H1 (cell line): ENCODE results near the gene SPINK14. TPM values are rescaled to one million over a fixed set of nuclear protein-coding genes. Genes with fewer than 3 reads are reported as not detected.

Experiments
- CTCF ChIA-PET: fragments of 300-600 bp; sonication (Branson Sonifier 250); formaldehyde crosslinking; loops from one replicate; lab custom pipeline; 2021; ENCODE audit not compliant: partially characterized antibody; lab: Charles Lee
- POLR2A ChIA-PET: fragments of 300-600 bp; sonication (Branson Sonifier 250); formaldehyde crosslinking; loops from one replicate; lab custom pipeline; 2021; ENCODE audit warnings: inconsistent platforms; ENCODE audit not compliant: partially characterized antibody; lab: Charles Lee
- DNase-seq, 2 experiments: peaks; one replicate each; pipeline versions ENCODE4 v3.0.0 to v3.0.0-alpha.2; 2010 to 2022; ENCODE audit warnings: low spot score in 2 of 2, low read depth in 1 of 2, mixed read lengths in 1 of 2
- FAIRE-seq: peaks from 2 replicates; lab custom pipeline; 2011; peaks lifted over from hg19 to GRCh38; lab: Jason Lieb, UNC
- H2AFZ ChIP-seq: 2 replicates; pipeline ENCODE4 v1.8.1; 2012; ENCODE audit warnings: low read length, inconsistent platforms
- H2AK5ac ChIP-seq: 2 replicates; pipeline ENCODE4 v1.6.1; 2013; ENCODE audit warnings: low read depth, low read length
- H2BK120ac ChIP-seq: replicated peaks from 2 replicates; pipeline ENCODE3; 2013; ENCODE audit warnings: low read depth, low read length, inconsistent platforms
- H2BK12ac ChIP-seq: 2 replicates; pipeline ENCODE4 v1.6.1; 2013; ENCODE audit warnings: low read depth, low read length
- H2BK15ac ChIP-seq: 2 replicates; pipeline ENCODE4 v1.6.1; 2013; ENCODE audit warnings: low read length
- H2BK20ac ChIP-seq: 2 replicates; pipeline ENCODE4 v1.6.1; 2013; ENCODE audit warnings: low read length
- H2BK5ac ChIP-seq: 2 replicates; pipeline ENCODE4 v1.6.1; 2013; ENCODE audit warnings: low read depth, low read length
- H3K14ac ChIP-seq: 2 replicates; pipeline ENCODE4 v1.6.1; 2013; ENCODE audit warnings: inconsistent platforms; ENCODE audit not compliant: insufficient read length
- H3K18ac ChIP-seq: 2 replicates; pipeline ENCODE4 v1.6.1; 2013; ENCODE audit warnings: low read length; ENCODE audit errors: extremely low read depth
- H3K23ac ChIP-seq: 2 replicates; pipeline ENCODE4 v1.6.1; 2013; ENCODE audit warnings: inconsistent platforms; ENCODE audit not compliant: insufficient read length
- H3K23me2 ChIP-seq: 2 replicates; pipeline ENCODE4 v1.6.1; 2013; ENCODE audit warnings: low read depth, low read length
- H3K27ac ChIP-seq: 2 replicates; pipeline ENCODE4 v1.6.1; 2011; ENCODE audit warnings: low read depth, low read length, inconsistent platforms
- H3K27me3 ChIP-seq, 4 experiments: replicated peaks in 1 of 4; 1 replicate in 1 of 4; 2 replicates in 3 of 4; pipeline versions ENCODE4 v1.6.1 to v1.8.1; 2011 to 2013; ENCODE audit warnings: low read length in 3 of 4, mild to moderate bottlenecking in 3 of 4, inconsistent platforms in 2 of 4, mixed read lengths in 2 of 4, moderate library complexity in 1 of 4; ENCODE audit not compliant: control insufficient read depth in 3 of 4, insufficient read depth in 3 of 4; ENCODE audit errors: extremely low read depth in 1 of 4
- H3K36me3 ChIP-seq, 4 experiments: 2 replicates each; pipeline versions ENCODE4 v1.6.1 to v1.8.1; 2011 to 2013; ENCODE audit warnings: mild to moderate bottlenecking in 4 of 4, low read length in 3 of 4, moderate library complexity in 2 of 4, control low read depth in 1 of 4, inconsistent platforms in 1 of 4; ENCODE audit not compliant: insufficient read depth in 4 of 4, control insufficient read depth in 2 of 4
- H3K4ac ChIP-seq: replicated peaks from 2 replicates; pipeline ENCODE3; 2013; ENCODE audit warnings: low read length, low read depth, mixed read lengths, inconsistent platforms; ENCODE audit not compliant: insufficient read length
- H3K4me1 ChIP-seq, 4 experiments: replicated peaks in 1 of 4; 1 replicate in 1 of 4; 2 replicates in 3 of 4; pipeline versions ENCODE4 v1.6.1 to v1.8.1; 2011 to 2013; ENCODE audit warnings: low read length in 3 of 4, inconsistent platforms in 2 of 4, mixed read lengths in 1 of 4; ENCODE audit not compliant: insufficient read depth in 4 of 4, control insufficient read depth in 3 of 4
- H3K4me2 ChIP-seq, 2 experiments: 2 replicates each; pipeline versions ENCODE4 v1.6.1 to v1.8.1; 2011 to 2013; ENCODE audit warnings: low read depth in 2 of 2, low read length in 2 of 2, control low read depth in 1 of 2, inconsistent platforms in 1 of 2, mild to moderate bottlenecking in 1 of 2; ENCODE audit not compliant: insufficient read depth in 1 of 2
- H3K4me3 ChIP-seq, 4 experiments: fragments of 200-600, 300-600 bp in 1 of 4; sonication (generic), shearing (Covaris generic), sonication (Bioruptor Twin) in 1 of 4; 2 replicates each; pipeline versions ENCODE4 v1.5.1 to v1.8.1; 2011 to 2016; ENCODE audit warnings: low read length in 4 of 4, low read depth in 3 of 4, control low read depth in 2 of 4, inconsistent platforms in 2 of 4, mild to moderate bottlenecking in 2 of 4, mixed read lengths in 1 of 4, moderate library complexity in 1 of 4; ENCODE audit not compliant: insufficient read depth in 2 of 4; ENCODE audit errors: extremely low read depth in 1 of 4
- H3K56ac ChIP-seq: replicated peaks from 2 replicates; pipeline ENCODE3; 2013; ENCODE audit warnings: low read depth, mild to moderate bottlenecking, mixed read lengths, low read length, inconsistent platforms; ENCODE audit not compliant: insufficient read length
- H3K79me1 ChIP-seq: 2 replicates; pipeline ENCODE4 v1.6.1; 2013; ENCODE audit warnings: low read depth, low read length, control low read depth
- H3K79me2 ChIP-seq, 2 experiments: 2 replicates each; pipeline versions ENCODE4 v1.6.1 to v1.8.1; 2012 to 2013; ENCODE audit warnings: low read length in 2 of 2, mild to moderate bottlenecking in 2 of 2, inconsistent platforms in 1 of 2; ENCODE audit not compliant: insufficient read depth in 2 of 2, control insufficient read depth in 1 of 2
- H3K9ac ChIP-seq, 4 experiments: replicated peaks in 1 of 4; 1 replicate in 1 of 4; 2 replicates in 3 of 4; pipeline versions ENCODE4 v1.6.1 to v1.8.1; 2011 to 2013; ENCODE audit warnings: low read depth in 3 of 4, low read length in 3 of 4, control low read depth in 2 of 4, mild to moderate bottlenecking in 2 of 4, moderate library complexity in 2 of 4, inconsistent platforms in 1 of 4; ENCODE audit errors: extremely low read depth in 1 of 4
- H3K9me3 ChIP-seq, 2 experiments: 2 replicates each; pipeline versions ENCODE4 v1.6.1 to v1.8.1; 2012 to 2013; ENCODE audit warnings: mild to moderate bottlenecking in 2 of 2, moderate library complexity in 2 of 2, control low read depth in 1 of 2, inconsistent platforms in 1 of 2, low read depth in 1 of 2, low read length in 1 of 2, mixed read lengths in 1 of 2; ENCODE audit not compliant: insufficient read depth in 2 of 2
- H4K20me1 ChIP-seq, 2 experiments: replicated peaks in 1 of 2; 2 replicates each; pipeline versions ENCODE3 to v1.8.1; 2011 to 2013; ENCODE audit warnings: inconsistent platforms in 2 of 2, low read length in 2 of 2, mild to moderate bottlenecking in 1 of 2; ENCODE audit not compliant: insufficient read depth in 2 of 2, control insufficient read depth in 1 of 2
- H4K5ac ChIP-seq: 2 replicates; pipeline ENCODE4 v1.6.1; 2013; ENCODE audit warnings: low read length, low read depth, mixed read lengths, inconsistent platforms; ENCODE audit not compliant: insufficient read length
- H4K8ac ChIP-seq: 2 replicates; pipeline ENCODE4 v1.8.0; 2013; ENCODE audit warnings: mild to moderate bottlenecking, moderate library complexity, low read length, inconsistent platforms; ENCODE audit not compliant: insufficient read depth; ENCODE audit errors: extremely low read depth
- H4K91ac ChIP-seq: replicated peaks from 2 replicates; pipeline ENCODE3; 2013; ENCODE audit warnings: low read length, mixed read lengths, inconsistent platforms; ENCODE audit not compliant: insufficient read length
- ATF3 ChIP-seq: IDR thresholded peaks from 2 replicates; pipeline ENCODE4 v1.6.1; 2011; ENCODE audit warnings: low read depth, mild to moderate bottlenecking, low read length; ENCODE audit not compliant: insufficient read depth
- CEBPB ChIP-seq: IDR thresholded peaks from 2 replicates; pipeline ENCODE4 v1.6.1; 2012; ENCODE audit warnings: low read depth, low read length
- EGR1 ChIP-seq: IDR thresholded peaks from 2 replicates; pipeline ENCODE4 v1.6.1; 2011; ENCODE audit warnings: low read depth, low read length, borderline replicate concordance
- JUND ChIP-seq: IDR thresholded peaks from 2 replicates; pipeline ENCODE4 v1.6.1; 2011; ENCODE audit warnings: mild to moderate bottlenecking, improper control_type of control experiment, low read length
- MAX ChIP-seq: IDR thresholded peaks from 2 replicates; pipeline ENCODE4 v1.6.1; 2012; ENCODE audit warnings: inconsistent platforms
- RFX5 ChIP-seq: IDR thresholded peaks from 2 replicates; pipeline ENCODE4 v1.6.1; 2011; ENCODE audit warnings: low read depth, low read length, improper control_type of control experiment, borderline replicate concordance
- SIRT6 ChIP-seq: IDR thresholded peaks from one replicate; pipeline ENCODE4 v1.7.1; 2012; ENCODE audit warnings: low read length, inconsistent platforms
- SIX5 ChIP-seq: IDR thresholded peaks from 2 replicates; pipeline ENCODE4 v1.6.1; 2011; ENCODE audit warnings: mild to moderate bottlenecking, low read depth, low read length
- TBP ChIP-seq: IDR thresholded peaks from 2 replicates; pipeline ENCODE4 v1.6.1; 2011; ENCODE audit warnings: low read depth, low read length, improper control_type of control experiment
- TEAD4 ChIP-seq: IDR thresholded peaks from 2 replicates; pipeline ENCODE4 v1.6.1; 2012; ENCODE audit warnings: low read depth, low read length, inconsistent platforms, mixed read lengths
- USF2 ChIP-seq: IDR thresholded peaks from 2 replicates; pipeline ENCODE4 v1.6.1; 2011; ENCODE audit warnings: low read length, improper control_type of control experiment
- WGBS, 2 experiments: shearing (Covaris generic) in 1 of 2; methylation state at CpG; one replicate each; pipeline versions ENCODE4 v1.1.6 to v1.1.7; 2013 to 2015; ENCODE audit warnings: low lambda C conversion rate in 2 of 2, mixed read lengths in 2 of 2, inconsistent platforms in 1 of 2, low coverage in 1 of 2, missing lambda C conversion rate in 1 of 2; ENCODE audit not compliant: insufficient replicate concordance in 2 of 2, insufficient coverage in 1 of 2, insufficient read length in 1 of 2; ENCODE audit errors: extremely low coverage in 1 of 2, missing lambda C conversion rate in 1 of 2; 5-methylcytosine and 5-hydroxymethylcytosine counted together
- long read RNA-seq, 2 experiments: library from RNA in 1 of 2; library from capped mRNA in 1 of 2; stranded (forward); transcript quantifications; one replicate each; pipeline ENCODE4 v2.0.0, GENCODE V29; 2021; ENCODE audit warnings: inconsistent platforms in 1 of 2
- polyA minus RNA-seq, 3 experiments: library from RNA; depleted of rRNA, polyadenylated mRNA; stranded (reverse); fragments of >200 nt; gene quantifications; 1 replicate in 2 of 3; 2 replicates in 1 of 3; pipeline ENCODE4 v1.2.3, GENCODE V29; 2011
- polyA plus RNA-seq, 7 experiments: library from polyadenylated mRNA; depleted of rRNA in 3 of 7; stranded (reverse) in 5 of 7; unstranded in 2 of 7; fragments of >200 nt in 5 of 7; fragments of 200-250 nt in 2 of 7; gene quantifications; 1 replicate in 5 of 7; 2 replicates in 1 of 7; 4 replicates in 1 of 7; pipeline versions ENCODE4 v1.2.1 to v1.2.3, GENCODE V29; 2011 to 2013; ENCODE audit warnings: missing spikeins in 2 of 7, mixed read lengths in 2 of 7
- total RNA-seq: library from RNA; stranded (reverse); fragmentation: NEBNext Ultra II Directional; extraction: Animal tissue kit (Norgen Biotek cat#: 25700); gene quantifications from 2 replicates; pipeline ENCODE4 v1.2.1, GENCODE V29; 2021

The SPINK14 gene, protein sequence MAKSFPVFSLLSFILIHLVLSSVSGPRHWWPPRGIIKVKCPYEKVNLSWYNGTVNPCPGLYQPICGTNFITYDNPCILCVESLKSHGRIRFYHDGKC
- total RNA-seq: not detected in 2 replicates
- polyA plus RNA-seq (2011; rRNA removed): not detected in 2 replicates
- polyA plus RNA-seq (2011; cell fraction: cytosol; rRNA removed): not detected
- not detected for polyA plus RNA-seq (2011; cell fraction: nucleus; rRNA removed)
- not detected in 4 replicates for polyA plus RNA-seq (2012, experiment 1 of 2)
- not detected for polyA plus RNA-seq (2012, experiment 2 of 2)
- not detected for polyA plus RNA-seq (2013, experiment 1 of 2)
- not detected for polyA plus RNA-seq (2013, experiment 2 of 2)
- not detected in 2 replicates for polyA minus RNA-seq (2011; rRNA and poly(A)+ RNA removed)
- not detected for polyA minus RNA-seq (2011; cell fraction: cytosol; rRNA and poly(A)+ RNA removed)
- polyA minus RNA-seq (2011; cell fraction: nucleus; rRNA and poly(A)+ RNA removed): not detected
- long read RNA-seq, experiment 1: 0 reads
- long read RNA-seq, experiment 2: 0 reads

GRCh38 chr5:148168246-148168645, at the start of gene SPINK14:
Gene SPINK14, plus strand, starts transcription at chr5:148168546. Its CDS starts 1,187 bp downstream, at chr5:148169733.
- Histone ChIP-seq H3K36me3 (no peaks in the 10 kb centered on the region), H3K18ac (no peak within 1 kb of the TSS), H3K4me1 (no peaks in the 10 kb centered on the region), H4K20me1 (no peaks in the 10 kb centered on the region), H3K27me3 (no peaks in the 10 kb centered on the region), H3K9ac (no peak within 1 kb of the TSS), H2BK15ac (no peak within 1 kb of the TSS), H4K91ac (no peak within 1 kb of the TSS), H4K8ac (no peak within 1 kb of the TSS), H2BK12ac (no peak within 1 kb of the TSS), H2BK20ac (no peak within 1 kb of the TSS), H3K4ac (no peak within 1 kb of the TSS), H2AFZ (no peak within 1 kb of the TSS), H3K23me2 (no peaks in the 10 kb centered on the region), H3K14ac (no peak within 1 kb of the TSS), H3K79me1 (no peaks in the 10 kb centered on the region), H4K5ac (no peak within 1 kb of the TSS), H3K23ac (no peak within 1 kb of the TSS), H3K4me3 (no peak within 1 kb of the TSS), H3K4me2 (no peak within 1 kb of the TSS), H2AK5ac (no peak within 1 kb of the TSS), H2BK5ac (no peak within 1 kb of the TSS), H2BK120ac (no peak within 1 kb of the TSS), H3K27ac (no peak within 1 kb of the TSS), H3K79me2 (no peaks in the 10 kb centered on the region), H3K56ac (no peak within 1 kb of the TSS), H3K9me3 (0 out of 4 replicates have a peak, but pooled peaks cover 0 to 2% of the 10 kb centered on the region in 2 experiments)
- DNase-seq (no peak), FAIRE-seq (no peak)
- 91% methylated on average over 1 of the region's 1 CpG; no CpG with 5 or more reads in 1 of the 2 experiments for WGBS, 2 experiments
- ChIA-PET CTCF (no interaction called here), POLR2A (no interaction called here)
- TF ChIP-seq SIX5: no peak
- TF ChIP-seq JUND: no peak
- TF ChIP-seq TEAD4: no peak
- no peak for TF ChIP-seq USF2
- TF ChIP-seq MAX: no peak
- TF ChIP-seq TBP: no peak
- no peak for TF ChIP-seq SIRT6
- no peak for TF ChIP-seq RFX5
- TF ChIP-seq EGR1: no peak
- no peak for TF ChIP-seq CEBPB
- no peak for TF ChIP-seq ATF3
